H1 (cell line): ENCODE measurements around the gene TNNI2. TPM values are rescaled to one million over a fixed set of nuclear protein-coding genes. Genes with fewer than 3 reads are reported as not detected.

Experiments used
- CTCF ChIA-PET: fragments of 300-600 bp; sonication (Branson Sonifier 250); formaldehyde crosslinking; loops from one replicate; lab custom pipeline; 2021; ENCODE audit not compliant: partially characterized antibody; lab: Charles Lee
- POLR2A ChIA-PET: fragments of 300-600 bp; sonication (Branson Sonifier 250); formaldehyde crosslinking; loops from one replicate; lab custom pipeline; 2021; ENCODE audit warnings: inconsistent platforms; ENCODE audit not compliant: partially characterized antibody; lab: Charles Lee
- DNase-seq, 2 experiments: peaks; one replicate each; pipeline versions ENCODE4 v3.0.0 to v3.0.0-alpha.2; 2010 to 2022; ENCODE audit warnings: low spot score in 2 of 2, low read depth in 1 of 2, mixed read lengths in 1 of 2
- FAIRE-seq: peaks from 2 replicates; lab custom pipeline; 2011; peaks lifted over from hg19 to GRCh38; lab: Jason Lieb, UNC
- H2AFZ ChIP-seq: 2 replicates; pipeline ENCODE4 v1.8.1; 2012; ENCODE audit warnings: low read length, inconsistent platforms
- H2AK5ac ChIP-seq: 2 replicates; pipeline ENCODE4 v1.6.1; 2013; ENCODE audit warnings: low read depth, low read length
- H2BK120ac ChIP-seq: replicated peaks from 2 replicates; pipeline ENCODE3; 2013; ENCODE audit warnings: low read depth, low read length, inconsistent platforms
- H2BK12ac ChIP-seq: 2 replicates; pipeline ENCODE4 v1.6.1; 2013; ENCODE audit warnings: low read depth, low read length
- H2BK15ac ChIP-seq: 2 replicates; pipeline ENCODE4 v1.6.1; 2013; ENCODE audit warnings: low read length
- H2BK20ac ChIP-seq: 2 replicates; pipeline ENCODE4 v1.6.1; 2013; ENCODE audit warnings: low read length
- H2BK5ac ChIP-seq: 2 replicates; pipeline ENCODE4 v1.6.1; 2013; ENCODE audit warnings: low read depth, low read length
- H3K14ac ChIP-seq: 2 replicates; pipeline ENCODE4 v1.6.1; 2013; ENCODE audit warnings: inconsistent platforms; ENCODE audit not compliant: insufficient read length
- H3K18ac ChIP-seq: 2 replicates; pipeline ENCODE4 v1.6.1; 2013; ENCODE audit warnings: low read length; ENCODE audit errors: extremely low read depth
- H3K23ac ChIP-seq: 2 replicates; pipeline ENCODE4 v1.6.1; 2013; ENCODE audit warnings: inconsistent platforms; ENCODE audit not compliant: insufficient read length
- H3K23me2 ChIP-seq: 2 replicates; pipeline ENCODE4 v1.6.1; 2013; ENCODE audit warnings: low read depth, low read length
- H3K27ac ChIP-seq: 2 replicates; pipeline ENCODE4 v1.6.1; 2011; ENCODE audit warnings: low read depth, low read length, inconsistent platforms
- H3K27me3 ChIP-seq, 4 experiments: replicated peaks in 1 of 4; 1 replicate in 1 of 4; 2 replicates in 3 of 4; pipeline versions ENCODE4 v1.6.1 to v1.8.1; 2011 to 2013; ENCODE audit warnings: low read length in 3 of 4, mild to moderate bottlenecking in 3 of 4, inconsistent platforms in 2 of 4, mixed read lengths in 2 of 4, moderate library complexity in 1 of 4; ENCODE audit not compliant: control insufficient read depth in 3 of 4, insufficient read depth in 3 of 4; ENCODE audit errors: extremely low read depth in 1 of 4
- H3K36me3 ChIP-seq, 4 experiments: 2 replicates each; pipeline versions ENCODE4 v1.6.1 to v1.8.1; 2011 to 2013; ENCODE audit warnings: mild to moderate bottlenecking in 4 of 4, low read length in 3 of 4, moderate library complexity in 2 of 4, control low read depth in 1 of 4, inconsistent platforms in 1 of 4; ENCODE audit not compliant: insufficient read depth in 4 of 4, control insufficient read depth in 2 of 4
- H3K4ac ChIP-seq: replicated peaks from 2 replicates; pipeline ENCODE3; 2013; ENCODE audit warnings: low read length, low read depth, mixed read lengths, inconsistent platforms; ENCODE audit not compliant: insufficient read length
- H3K4me1 ChIP-seq, 4 experiments: replicated peaks in 1 of 4; 1 replicate in 1 of 4; 2 replicates in 3 of 4; pipeline versions ENCODE4 v1.6.1 to v1.8.1; 2011 to 2013; ENCODE audit warnings: low read length in 3 of 4, inconsistent platforms in 2 of 4, mixed read lengths in 1 of 4; ENCODE audit not compliant: insufficient read depth in 4 of 4, control insufficient read depth in 3 of 4
- H3K4me2 ChIP-seq, 2 experiments: 2 replicates each; pipeline versions ENCODE4 v1.6.1 to v1.8.1; 2011 to 2013; ENCODE audit warnings: low read depth in 2 of 2, low read length in 2 of 2, control low read depth in 1 of 2, inconsistent platforms in 1 of 2, mild to moderate bottlenecking in 1 of 2; ENCODE audit not compliant: insufficient read depth in 1 of 2
- H3K4me3 ChIP-seq, 4 experiments: fragments of 200-600, 300-600 bp in 1 of 4; sonication (generic), shearing (Covaris generic), sonication (Bioruptor Twin) in 1 of 4; 2 replicates each; pipeline versions ENCODE4 v1.5.1 to v1.8.1; 2011 to 2016; ENCODE audit warnings: low read length in 4 of 4, low read depth in 3 of 4, control low read depth in 2 of 4, inconsistent platforms in 2 of 4, mild to moderate bottlenecking in 2 of 4, mixed read lengths in 1 of 4, moderate library complexity in 1 of 4; ENCODE audit not compliant: insufficient read depth in 2 of 4; ENCODE audit errors: extremely low read depth in 1 of 4
- H3K56ac ChIP-seq: replicated peaks from 2 replicates; pipeline ENCODE3; 2013; ENCODE audit warnings: low read depth, mild to moderate bottlenecking, mixed read lengths, low read length, inconsistent platforms; ENCODE audit not compliant: insufficient read length
- H3K79me1 ChIP-seq: 2 replicates; pipeline ENCODE4 v1.6.1; 2013; ENCODE audit warnings: low read depth, low read length, control low read depth
- H3K79me2 ChIP-seq, 2 experiments: 2 replicates each; pipeline versions ENCODE4 v1.6.1 to v1.8.1; 2012 to 2013; ENCODE audit warnings: low read length in 2 of 2, mild to moderate bottlenecking in 2 of 2, inconsistent platforms in 1 of 2; ENCODE audit not compliant: insufficient read depth in 2 of 2, control insufficient read depth in 1 of 2
- H3K9ac ChIP-seq, 4 experiments: replicated peaks in 1 of 4; 1 replicate in 1 of 4; 2 replicates in 3 of 4; pipeline versions ENCODE4 v1.6.1 to v1.8.1; 2011 to 2013; ENCODE audit warnings: low read depth in 3 of 4, low read length in 3 of 4, control low read depth in 2 of 4, mild to moderate bottlenecking in 2 of 4, moderate library complexity in 2 of 4, inconsistent platforms in 1 of 4; ENCODE audit errors: extremely low read depth in 1 of 4
- H3K9me3 ChIP-seq, 2 experiments: 2 replicates each; pipeline versions ENCODE4 v1.6.1 to v1.8.1; 2012 to 2013; ENCODE audit warnings: mild to moderate bottlenecking in 2 of 2, moderate library complexity in 2 of 2, control low read depth in 1 of 2, inconsistent platforms in 1 of 2, low read depth in 1 of 2, low read length in 1 of 2, mixed read lengths in 1 of 2; ENCODE audit not compliant: insufficient read depth in 2 of 2
- H4K20me1 ChIP-seq, 2 experiments: replicated peaks in 1 of 2; 2 replicates each; pipeline versions ENCODE3 to v1.8.1; 2011 to 2013; ENCODE audit warnings: inconsistent platforms in 2 of 2, low read length in 2 of 2, mild to moderate bottlenecking in 1 of 2; ENCODE audit not compliant: insufficient read depth in 2 of 2, control insufficient read depth in 1 of 2
- H4K5ac ChIP-seq: 2 replicates; pipeline ENCODE4 v1.6.1; 2013; ENCODE audit warnings: low read length, low read depth, mixed read lengths, inconsistent platforms; ENCODE audit not compliant: insufficient read length
- H4K8ac ChIP-seq: 2 replicates; pipeline ENCODE4 v1.8.0; 2013; ENCODE audit warnings: mild to moderate bottlenecking, moderate library complexity, low read length, inconsistent platforms; ENCODE audit not compliant: insufficient read depth; ENCODE audit errors: extremely low read depth
- H4K91ac ChIP-seq: replicated peaks from 2 replicates; pipeline ENCODE3; 2013; ENCODE audit warnings: low read length, mixed read lengths, inconsistent platforms; ENCODE audit not compliant: insufficient read length
- ASH2L ChIP-seq: fragments of 200-600, 300-600 bp; sonication (generic); IDR thresholded peaks from one replicate; pipeline ENCODE4 v1.7.1; 2017; ENCODE audit warnings: low read length
- BCL11A ChIP-seq, 2 experiments: IDR thresholded peaks; one replicate each; pipeline ENCODE4 v1.6.1; 2011; ENCODE audit warnings: low read depth in 2 of 2, low read length in 2 of 2, mild to moderate bottlenecking in 2 of 2
- CEBPB ChIP-seq: IDR thresholded peaks from 2 replicates; pipeline ENCODE4 v1.6.1; 2012; ENCODE audit warnings: low read depth, low read length
- CTBP2 ChIP-seq: IDR thresholded peaks from 2 replicates; pipeline ENCODE4 v1.7.0; 2011; ENCODE audit warnings: borderline replicate concordance, mild to moderate bottlenecking, moderate library complexity, mixed read lengths, low read length; ENCODE audit not compliant: insufficient read depth, insufficient read length
- EGR1 ChIP-seq: IDR thresholded peaks from 2 replicates; pipeline ENCODE4 v1.6.1; 2011; ENCODE audit warnings: low read depth, low read length, borderline replicate concordance
- GTF2F1 ChIP-seq: IDR thresholded peaks from 2 replicates; pipeline ENCODE4 v1.6.1; 2012; ENCODE audit warnings: low read depth, low read length, improper control_type of control experiment, borderline replicate concordance
- NRF1 ChIP-seq: IDR thresholded peaks from 2 replicates; pipeline ENCODE4 v1.6.1; 2011; ENCODE audit warnings: mild to moderate bottlenecking, low read depth, low read length, improper control_type of control experiment
- SIRT6 ChIP-seq: IDR thresholded peaks from one replicate; pipeline ENCODE4 v1.7.1; 2012; ENCODE audit warnings: low read length, inconsistent platforms
- SIX5 ChIP-seq: IDR thresholded peaks from 2 replicates; pipeline ENCODE4 v1.6.1; 2011; ENCODE audit warnings: mild to moderate bottlenecking, low read depth, low read length
- SRF ChIP-seq: IDR thresholded peaks from 2 replicates; pipeline ENCODE4 v1.6.1; 2011; ENCODE audit warnings: mild to moderate bottlenecking, low read depth, low read length, moderate library complexity
- SUZ12 ChIP-seq: fragments of 200-600 bp; sonication (generic); IDR thresholded peaks from 2 replicates; pipeline ENCODE4 v1.6.1; 2012; ENCODE audit warnings: mild to moderate bottlenecking, inconsistent platforms, low read length, moderate library complexity, mixed read lengths
- WGBS, 2 experiments: shearing (Covaris generic) in 1 of 2; methylation state at CpG; one replicate each; pipeline versions ENCODE4 v1.1.6 to v1.1.7; 2013 to 2015; ENCODE audit warnings: low lambda C conversion rate in 2 of 2, mixed read lengths in 2 of 2, inconsistent platforms in 1 of 2, low coverage in 1 of 2, missing lambda C conversion rate in 1 of 2; ENCODE audit not compliant: insufficient replicate concordance in 2 of 2, insufficient coverage in 1 of 2, insufficient read length in 1 of 2; ENCODE audit errors: extremely low coverage in 1 of 2, missing lambda C conversion rate in 1 of 2; 5-methylcytosine and 5-hydroxymethylcytosine counted together
- polyA plus RNA-seq, 7 experiments: library from polyadenylated mRNA; depleted of rRNA in 3 of 7; stranded (reverse) in 5 of 7; unstranded in 2 of 7; fragments of >200 nt in 5 of 7; fragments of 200-250 nt in 2 of 7; gene quantifications; 1 replicate in 5 of 7; 2 replicates in 1 of 7; 4 replicates in 1 of 7; pipeline versions ENCODE4 v1.2.1 to v1.2.3, GENCODE V29; 2011 to 2013; ENCODE audit warnings: missing spikeins in 2 of 7, mixed read lengths in 2 of 7
- total RNA-seq: library from RNA; stranded (reverse); fragmentation: NEBNext Ultra II Directional; extraction: Animal tissue kit (Norgen Biotek cat#: 25700); gene quantifications from 2 replicates; pipeline ENCODE4 v1.2.1, GENCODE V29; 2021
- TF ChIP-seq, protein P1 (sequence below): IDR thresholded peaks from 2 replicates; pipeline ENCODE4 v1.6.1; 2011; ENCODE audit warnings: low read length, improper control_type of control experiment

TNNI2 gene
- total and polyA plus RNA-seq, 2 of the 8 experiments (the other 6 are each of a cell fraction or from before 2014, with no cell fraction given): not detected

DNA sequence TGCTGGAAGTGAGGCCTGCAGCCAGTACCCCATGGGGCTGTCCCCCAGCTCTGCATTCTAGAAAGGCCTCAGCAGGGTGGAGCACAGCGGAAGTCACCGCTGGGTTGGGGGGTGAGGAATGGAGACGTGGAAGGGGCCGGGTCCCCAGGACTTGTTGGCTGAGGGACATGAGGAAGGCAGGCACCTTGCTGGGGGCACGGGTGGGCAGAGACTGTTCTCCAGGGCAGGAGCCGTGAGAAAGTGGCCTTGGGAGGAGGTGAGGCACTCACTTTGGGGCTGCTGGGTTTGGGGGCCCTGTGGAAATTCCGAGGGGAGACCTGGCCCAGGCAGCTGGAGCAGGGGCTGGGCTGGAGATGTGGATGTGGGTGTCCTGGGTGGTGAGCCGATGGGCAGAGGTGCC is 5.0 kb downstream of the TNNI2 start:
- no peaks in the 10 kb centered on the region for H3K36me3 ChIP-seq
- no peak overlapping the region for H3K27ac ChIP-seq
- H2BK12ac ChIP-seq: no peak overlapping the region
- ChIA-PET CTCF (interaction anchor here (0.9 to 3.7 kb wide), 5 partner anchors 11 to 312 kb away, joined by 3 to 34 read pairs (median 4); no protein-coding TSS in a partner anchor), POLR2A (no interaction called here)
- no peak overlapping the region for H3K9ac ChIP-seq
- H2AFZ ChIP-seq: no peak overlapping the region
- H3K79me1 ChIP-seq: no peaks in the 10 kb centered on the region
- H2BK15ac ChIP-seq: no peak overlapping the region
- H2BK5ac ChIP-seq: no peak overlapping the region
- H3K4ac ChIP-seq: no peak overlapping the region
- no peaks in the 10 kb centered on the region for H3K27me3 ChIP-seq
- no peak overlapping the region for H4K8ac ChIP-seq
- no peak overlapping the region for H3K56ac ChIP-seq
- no peak overlapping the region for H3K14ac ChIP-seq
- no peak overlapping the region for H2BK120ac ChIP-seq
- no peak overlapping the region for H3K4me3 ChIP-seq
- FAIRE-seq (no peak), DNase-seq (no peak)
- H3K79me2 ChIP-seq: no peaks in the 10 kb centered on the region
- H4K91ac ChIP-seq: no peak overlapping the region
- no peak overlapping the region for H2AK5ac ChIP-seq
- H3K9me3 ChIP-seq: no peaks in the 10 kb centered on the region
- H3K4me1 ChIP-seq: peaks cover 0 to 3% (median 0%) of the 10 kb centered on the region in 4 experiments; a peak in 1 of 7 replicates
- no peak overlapping the region for H4K5ac ChIP-seq
- H3K23me2 ChIP-seq: no peaks in the 10 kb centered on the region
- no peak for TF ChIP-seq CEBPB
- TF ChIP-seq GTF2F1: no peak
- no peak for TF ChIP-seq SRF
- TF ChIP-seq NRF1: no peak
- no peak for TF ChIP-seq EGR1
- TF ChIP-seq ASH2L: no peak
- TF ChIP-seq SIX5: no peak
- no peak for TF ChIP-seq BCL11A (IDR thresholded peaks at IDR 0.05; ENCODE audit: low read depth in 2 of 2, low read length in 2 of 2)
- TF ChIP-seq CTBP2: no peak
- TF ChIP-seq, protein P1, sequence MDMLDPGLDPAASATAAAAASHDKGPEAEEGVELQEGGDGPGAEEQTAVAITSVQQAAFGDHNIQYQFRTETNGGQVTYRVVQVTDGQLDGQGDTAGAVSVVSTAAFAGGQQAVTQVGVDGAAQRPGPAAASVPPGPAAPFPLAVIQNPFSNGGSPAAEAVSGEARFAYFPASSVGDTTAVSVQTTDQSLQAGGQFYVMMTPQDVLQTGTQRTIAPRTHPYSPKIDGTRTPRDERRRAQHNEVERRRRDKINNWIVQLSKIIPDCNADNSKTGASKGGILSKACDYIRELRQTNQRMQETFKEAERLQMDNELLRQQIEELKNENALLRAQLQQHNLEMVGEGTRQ: no peak
- TF ChIP-seq SUZ12: no peak
- TF ChIP-seq SIRT6: no peak
- no peak overlapping the region for H3K18ac ChIP-seq
- no peak overlapping the region for H3K4me2 ChIP-seq
- H4K20me1 ChIP-seq: no peaks in the 10 kb centered on the region
- no peak overlapping the region for H2BK20ac ChIP-seq
- H3K23ac ChIP-seq: no peak overlapping the region
- WGBS, 2 experiments: 76% methylated on average over 5 of the region's 8 CpGs; no CpG with 5 or more reads in 1 of the 2 experiments
